Measurements from ENCODE around the gene RAE1. TPM values are rescaled to one million over a fixed set of nuclear protein-coding genes. Genes with fewer than 3 reads are reported as not detected.

Gene RAE1
- total and polyA plus RNA-seq, 8 donors = 16.4 to 55.5 (median 49.5) TPM

DNA sequence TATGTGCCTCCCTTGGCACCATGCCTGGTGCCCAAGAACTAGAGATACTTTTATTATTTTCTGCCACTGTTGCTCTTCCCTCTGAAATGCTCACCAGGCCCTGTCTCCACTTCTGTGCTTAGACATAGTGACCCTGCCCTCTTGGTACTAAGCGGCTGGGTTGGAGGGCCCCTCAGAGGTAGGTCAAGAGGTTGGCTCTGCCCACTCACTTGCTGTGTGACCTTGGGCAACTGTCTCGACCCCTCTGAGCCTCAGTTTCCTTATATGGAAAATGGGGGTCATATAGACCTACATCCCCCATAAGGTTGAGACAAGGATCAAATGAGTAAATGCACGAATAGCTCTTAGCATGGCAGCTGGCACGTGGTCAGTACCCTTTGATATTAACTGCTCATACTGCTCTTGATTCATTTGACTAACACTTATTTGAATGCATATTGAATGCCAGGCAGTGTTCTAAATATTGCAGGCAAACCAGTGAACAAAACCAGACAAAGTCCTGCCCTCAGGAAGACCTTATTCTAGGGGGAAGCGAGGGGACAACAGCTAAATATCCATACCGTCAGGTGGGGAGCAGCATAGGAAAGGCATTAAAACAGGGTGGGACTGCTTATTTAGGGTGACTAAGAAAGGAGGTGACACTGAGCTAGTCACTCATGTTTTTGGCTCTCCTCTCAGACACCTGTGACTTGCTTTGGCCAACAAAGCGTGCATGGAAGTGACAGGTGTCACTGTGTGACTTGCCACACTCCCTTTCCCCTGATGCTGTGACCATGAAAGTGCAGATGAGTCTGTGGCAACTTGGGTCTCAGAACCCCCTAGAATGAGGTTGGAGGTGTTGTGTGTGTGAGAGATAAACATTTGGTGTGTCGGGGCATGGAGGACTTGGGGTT lies 35.7 kb upstream of the RAE1 start:
- H3K4me3 ChIP-seq = no peak overlapping the region
- H3K36me3 ChIP-seq = no peaks in the 10 kb centered on the region
- intact Hi-C loops (cut with DNase I) = no loop called here
- no peaks in the 10 kb centered on the region for H3K4me1 ChIP-seq
- H3K9me3 ChIP-seq = no peaks in the 10 kb centered on the region
- TF ChIP-seq, protein P1, sequence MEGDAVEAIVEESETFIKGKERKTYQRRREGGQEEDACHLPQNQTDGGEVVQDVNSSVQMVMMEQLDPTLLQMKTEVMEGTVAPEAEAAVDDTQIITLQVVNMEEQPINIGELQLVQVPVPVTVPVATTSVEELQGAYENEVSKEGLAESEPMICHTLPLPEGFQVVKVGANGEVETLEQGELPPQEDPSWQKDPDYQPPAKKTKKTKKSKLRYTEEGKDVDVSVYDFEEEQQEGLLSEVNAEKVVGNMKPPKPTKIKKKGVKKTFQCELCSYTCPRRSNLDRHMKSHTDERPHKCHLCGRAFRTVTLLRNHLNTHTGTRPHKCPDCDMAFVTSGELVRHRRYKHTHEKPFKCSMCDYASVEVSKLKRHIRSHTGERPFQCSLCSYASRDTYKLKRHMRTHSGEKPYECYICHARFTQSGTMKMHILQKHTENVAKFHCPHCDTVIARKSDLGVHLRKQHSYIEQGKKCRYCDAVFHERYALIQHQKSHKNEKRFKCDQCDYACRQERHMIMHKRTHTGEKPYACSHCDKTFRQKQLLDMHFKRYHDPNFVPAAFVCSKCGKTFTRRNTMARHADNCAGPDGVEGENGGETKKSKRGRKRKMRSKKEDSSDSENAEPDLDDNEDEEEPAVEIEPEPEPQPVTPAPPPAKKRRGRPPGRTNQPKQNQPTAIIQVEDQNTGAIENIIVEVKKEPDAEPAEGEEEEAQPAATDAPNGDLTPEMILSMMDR (IDR thresholded peaks at IDR 0.05) = no peak
- H3K27me3 ChIP-seq = peaks cover 0 to 35% of the 10 kb centered on the region in 2 donors
- H3K27ac ChIP-seq = no peak overlapping the region
- ATAC-seq (no peak), DNase-seq (no peak)

GRCh38 chr20:57315976-57316480 lies 35.0 kb upstream of the RAE1 start:
- Histone ChIP-seq H3K36me3 (no peaks in the 10 kb centered on the region), H3K27ac (no peak overlapping the region), H3K4me3 (no peak overlapping the region), H3K4me1 (no peaks in the 10 kb centered on the region), H3K27me3 (peaks cover 0 to 33% of the 10 kb centered on the region in 2 donors), H3K9me3 (no peaks in the 10 kb centered on the region)
- intact Hi-C loops (cut with DNase I) = no loop called here
- TF ChIP-seq, protein P1 (IDR thresholded peaks at IDR 0.05) = no peak
- no peak for ATAC-seq
- DNase-seq = no peak

DNA sequence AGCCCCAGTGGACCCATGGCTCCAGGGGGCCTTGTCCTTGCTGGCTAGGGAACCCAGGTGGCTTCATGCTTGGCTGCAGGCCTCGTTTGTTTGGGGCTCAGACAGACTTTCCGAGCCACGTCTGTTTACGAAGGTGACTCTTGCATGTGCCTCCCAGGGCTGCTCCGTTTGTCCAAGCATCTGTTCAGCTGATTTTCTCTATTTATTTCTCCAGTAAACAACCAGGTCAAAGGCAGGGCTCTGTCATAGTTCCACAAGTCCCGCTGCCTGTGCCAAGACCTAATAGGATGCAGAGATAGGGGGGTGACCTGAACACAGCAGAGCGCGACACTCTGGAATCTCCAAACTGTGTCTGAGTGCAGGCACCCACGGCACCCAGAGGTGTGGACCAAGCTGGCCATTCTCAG lies 34.3 kb upstream of the RAE1 start:
- H3K9me3 ChIP-seq = no peaks in the 10 kb centered on the region
- H3K27me3 ChIP-seq = peaks cover 0 to 40% of the 10 kb centered on the region in 2 donors

DNA sequence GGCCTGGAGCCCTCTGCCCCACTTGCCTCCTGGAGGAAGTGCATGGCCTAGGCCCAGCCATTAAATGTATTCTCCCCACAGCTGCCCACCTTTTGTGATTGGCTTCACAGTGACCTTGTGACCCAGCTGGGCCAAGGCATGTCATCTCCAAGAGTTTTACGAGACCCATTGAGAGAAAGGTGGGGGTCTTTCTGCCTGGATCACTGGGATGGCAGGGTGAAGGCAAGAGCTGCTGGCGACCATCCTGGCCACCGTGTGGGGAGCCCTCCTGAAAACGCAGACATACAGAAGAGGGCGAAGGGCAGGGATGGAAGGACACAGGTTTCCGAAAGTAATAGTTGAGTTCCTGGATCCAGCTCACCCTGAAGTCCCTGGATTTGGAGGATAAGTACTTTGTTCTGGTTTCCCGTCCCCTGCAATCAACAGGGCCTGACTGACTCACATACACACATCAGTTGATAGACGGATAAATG lies 33.7 kb upstream of the RAE1 start:
- H3K27me3 ChIP-seq = peaks cover 0 to 41% of the 10 kb centered on the region in 2 donors
- ATAC-seq (no peak), DNase-seq (no peak)
- intact Hi-C loops (cut with DNase I) = no loop called here
- H3K9me3 ChIP-seq = no peaks in the 10 kb centered on the region
- no peak overlapping the region for H3K27ac ChIP-seq
- TF ChIP-seq, protein P1 (IDR thresholded peaks at IDR 0.05) = no peak
- H3K4me1 ChIP-seq = no peaks in the 10 kb centered on the region
- H3K4me3 ChIP-seq = no peak overlapping the region
- H3K36me3 ChIP-seq = no peaks in the 10 kb centered on the region

More for the DNA sequence above, 34.3 kb upstream of the RAE1 start:
- no peak overlapping the region for H3K4me3 ChIP-seq
- TF ChIP-seq, protein P1 (IDR thresholded peaks at IDR 0.05) = no peak
- ATAC-seq (no peak), DNase-seq (no peak)
- no peaks in the 10 kb centered on the region for H3K36me3 ChIP-seq
- intact Hi-C loops (cut with DNase I) = no loop called here
- no peak overlapping the region for H3K27ac ChIP-seq
- no peaks in the 10 kb centered on the region for H3K4me1 ChIP-seq

GRCh38 chr20:57317789-57318371 lies 33.2 kb upstream of the RAE1 start:
- DNase-seq = no peak
- Histone ChIP-seq H3K27me3 (peaks cover 0 to 41% of the 10 kb centered on the region in 2 donors), H3K9me3 (no peaks in the 10 kb centered on the region), H3K4me3 (no peak overlapping the region), H3K4me1 (no peaks in the 10 kb centered on the region), H3K36me3 (no peaks in the 10 kb centered on the region), H3K27ac (no peak overlapping the region)
- TF ChIP-seq, protein P1 (IDR thresholded peaks at IDR 0.05) = no peak
- ATAC-seq = no peak
- intact Hi-C loops (cut with DNase I) = no loop called here

All from left lung (tissue), 10 donors.